Measurements from ENCODE around the gene CDAN1.
"Not testable (repeated sequence)": the region's sequence is repeated elsewhere in the genome, so short reads cannot be mapped to it uniquely, and the experiment has no call there.

CDAN1 gene, protein sequence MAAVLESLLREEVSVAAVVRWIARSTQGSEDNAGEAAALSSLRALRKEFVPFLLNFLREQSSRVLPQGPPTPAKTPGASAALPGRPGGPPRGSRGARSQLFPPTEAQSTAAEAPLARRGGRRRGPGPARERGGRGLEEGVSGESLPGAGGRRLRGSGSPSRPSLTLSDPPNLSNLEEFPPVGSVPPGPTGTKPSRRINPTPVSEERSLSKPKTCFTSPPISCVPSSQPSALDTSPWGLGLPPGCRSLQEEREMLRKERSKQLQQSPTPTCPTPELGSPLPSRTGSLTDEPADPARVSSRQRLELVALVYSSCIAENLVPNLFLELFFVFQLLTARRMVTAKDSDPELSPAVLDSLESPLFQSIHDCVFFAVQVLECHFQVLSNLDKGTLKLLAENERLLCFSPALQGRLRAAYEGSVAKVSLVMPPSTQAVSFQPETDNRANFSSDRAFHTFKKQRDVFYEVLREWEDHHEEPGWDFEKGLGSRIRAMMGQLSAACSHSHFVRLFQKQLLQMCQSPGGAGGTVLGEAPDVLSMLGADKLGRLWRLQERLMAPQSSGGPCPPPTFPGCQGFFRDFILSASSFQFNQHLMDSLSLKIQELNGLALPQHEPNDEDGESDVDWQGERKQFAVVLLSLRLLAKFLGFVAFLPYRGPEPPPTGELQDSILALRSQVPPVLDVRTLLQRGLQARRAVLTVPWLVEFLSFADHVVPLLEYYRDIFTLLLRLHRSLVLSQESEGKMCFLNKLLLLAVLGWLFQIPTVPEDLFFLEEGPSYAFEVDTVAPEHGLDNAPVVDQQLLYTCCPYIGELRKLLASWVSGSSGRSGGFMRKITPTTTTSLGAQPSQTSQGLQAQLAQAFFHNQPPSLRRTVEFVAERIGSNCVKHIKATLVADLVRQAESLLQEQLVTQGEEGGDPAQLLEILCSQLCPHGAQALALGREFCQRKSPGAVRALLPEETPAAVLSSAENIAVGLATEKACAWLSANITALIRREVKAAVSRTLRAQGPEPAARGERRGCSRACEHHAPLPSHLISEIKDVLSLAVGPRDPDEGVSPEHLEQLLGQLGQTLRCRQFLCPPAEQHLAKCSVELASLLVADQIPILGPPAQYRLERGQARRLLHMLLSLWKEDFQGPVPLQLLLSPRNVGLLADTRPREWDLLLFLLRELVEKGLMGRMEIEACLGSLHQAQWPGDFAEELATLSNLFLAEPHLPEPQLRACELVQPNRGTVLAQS
- total RNA-seq: 9.3 to 35.6 (median 20.9) reads per million in 17 experiments

DNA sequence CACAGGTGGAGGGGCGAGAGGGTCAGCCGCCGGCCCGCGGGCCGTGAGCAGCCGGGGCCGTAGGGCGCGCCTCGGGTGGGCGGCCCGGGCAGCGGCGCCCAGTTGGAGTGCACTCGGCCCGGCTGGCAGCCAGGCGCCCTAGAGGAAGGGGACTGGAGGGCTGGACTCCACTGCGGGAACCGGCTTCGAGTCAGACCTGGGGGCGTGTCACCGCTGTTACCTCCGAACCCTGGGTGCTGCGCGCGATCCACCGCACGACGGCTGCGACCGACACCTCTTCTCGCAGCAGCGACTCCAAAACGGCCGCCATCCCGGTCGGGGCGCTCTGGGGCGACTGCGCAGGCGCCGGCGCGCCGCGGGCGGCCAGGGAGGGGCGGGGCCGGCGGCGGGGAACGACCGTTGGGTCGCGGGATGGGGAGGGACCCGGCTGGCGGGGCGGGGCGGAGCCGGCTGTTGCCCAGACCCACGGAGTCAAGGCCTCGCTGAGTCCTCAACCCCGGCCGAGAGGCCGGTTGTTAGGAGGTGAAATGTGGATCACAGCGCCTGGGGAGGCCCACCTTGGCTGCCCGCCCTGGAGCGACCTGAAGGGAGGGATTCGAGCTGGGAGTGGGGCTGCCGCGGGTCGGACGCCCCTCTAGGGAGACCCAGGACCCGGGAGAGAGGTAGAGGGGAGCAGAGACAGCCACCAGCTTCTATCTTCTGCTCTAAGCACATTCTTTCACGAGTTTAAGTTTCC is at the start of gene CDAN1:
TSS of gene CDAN1 (minus strand) at position 336 of the 736 bp plus-strand sequence. CDS start at position 310, 26 bp downstream.
- DNase-seq: peak; percentile 91 to 97 (median 95)

DNA sequence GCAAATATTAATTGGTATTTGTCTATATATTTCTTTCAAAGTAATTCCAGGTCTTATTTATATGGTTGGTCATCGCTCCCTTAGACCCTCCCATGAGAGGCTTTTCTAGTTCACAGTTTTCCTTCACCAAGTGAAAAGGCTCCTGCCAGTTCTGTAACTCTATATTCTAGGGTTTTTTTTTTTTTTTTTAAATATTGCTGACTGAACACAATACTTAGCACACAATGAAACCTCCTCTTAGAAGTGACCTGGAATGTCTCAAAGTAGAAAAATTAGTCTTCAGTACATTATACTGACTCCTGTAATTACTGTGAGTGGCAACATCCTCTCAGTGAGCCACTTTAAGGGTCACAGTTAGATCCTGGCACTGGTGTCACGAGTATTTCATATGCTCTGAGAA is 48.6 kb upstream of the CDAN1 start:
- no peak for DNase-seq

DNA sequence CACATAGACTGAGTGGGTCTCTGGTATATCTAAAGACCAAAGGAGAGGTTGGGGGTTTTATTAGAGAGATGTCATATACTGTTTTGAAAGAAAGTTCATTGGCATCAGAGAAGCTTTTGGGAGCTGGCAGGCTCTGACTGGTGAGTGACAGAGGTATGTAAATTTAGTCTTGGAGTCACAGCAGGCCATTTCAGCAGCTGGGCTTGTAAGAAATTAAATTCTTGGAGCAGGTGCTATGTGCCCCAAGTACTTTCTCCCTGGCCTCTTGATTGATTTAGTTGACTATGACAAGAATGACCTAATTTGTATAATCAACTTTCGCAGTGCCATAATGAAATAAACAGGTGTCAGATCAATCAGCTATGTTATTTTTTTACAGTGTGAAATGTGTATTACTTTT is 47.8 kb upstream of the CDAN1 start:
- DNase-seq: no peak

- DNase-seq: no peak
Observed at GRCh38 chr15:42782716-42783115, 45.8 kb upstream of the CDAN1 start.

- no peak for DNase-seq
Observed at GRCh38 chr15:42775416-42775815, 38.5 kb upstream of the CDAN1 start.

DNA sequence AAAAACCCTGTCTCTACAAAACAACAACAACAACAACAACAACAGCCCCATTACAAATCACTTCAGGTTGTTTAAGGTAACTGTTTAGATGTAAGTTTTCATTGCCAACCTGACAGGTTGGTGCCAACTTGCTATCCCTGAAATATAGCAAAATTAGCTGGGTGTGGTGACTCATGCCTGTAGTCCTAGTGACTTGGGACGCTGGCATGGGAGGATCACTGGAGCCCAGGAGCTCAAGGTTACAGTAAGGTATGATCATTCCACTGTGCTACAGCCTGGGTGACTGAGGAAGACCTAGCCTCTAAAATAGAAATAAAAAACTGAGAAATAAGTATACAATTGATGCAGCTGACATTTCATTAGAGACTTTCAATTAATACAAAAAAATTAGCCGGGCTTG is 36.0 kb upstream of the CDAN1 start:
- no peak for DNase-seq

- DNase-seq: peak; percentile 15 to 40 (median 27)
Observed at GRCh38 chr15:42772144-42772543, 35.2 kb upstream of the CDAN1 start.

- not testable (repeated sequence) for DNase-seq
Observed at GRCh38 chr15:42766109-42766508, 29.2 kb upstream of the CDAN1 start.

DNA sequence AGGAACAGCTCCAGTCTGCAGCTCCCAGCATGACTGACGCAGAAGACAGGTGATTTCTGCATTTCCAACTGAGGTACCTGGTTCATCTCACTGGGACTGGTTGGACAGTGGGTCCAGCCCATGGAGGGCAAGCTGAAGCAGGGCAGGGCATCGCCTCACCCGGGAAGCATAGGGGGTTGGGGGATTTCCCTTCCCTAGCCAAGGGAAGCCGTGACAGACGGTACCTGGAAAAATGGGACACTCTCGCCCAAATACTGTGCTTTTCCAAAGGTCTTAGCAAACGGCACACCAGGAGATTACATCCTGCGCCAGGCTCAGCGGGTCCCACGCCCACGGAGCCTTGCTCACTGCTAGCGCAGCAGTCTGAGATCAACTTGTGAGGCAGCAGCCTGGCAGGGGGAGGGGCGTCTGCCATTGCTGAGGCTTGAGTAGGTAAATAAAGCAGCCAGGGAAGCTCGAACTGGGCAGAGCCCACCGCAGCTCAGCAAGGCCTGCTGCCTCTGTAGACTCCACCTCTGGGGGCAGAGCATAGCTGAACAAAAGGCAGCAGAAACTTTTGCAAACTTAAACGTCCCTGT is 27.3 kb upstream of the CDAN1 start:
- not testable (repeated sequence) for DNase-seq

GRCh38 chr15:42761813-42762212 is 24.9 kb upstream of the CDAN1 start:
- DNase-seq: not testable (repeated sequence)

GRCh38 chr15:42760759-42761158 is 23.8 kb upstream of the CDAN1 start:
- DNase-seq: no peak

DNA sequence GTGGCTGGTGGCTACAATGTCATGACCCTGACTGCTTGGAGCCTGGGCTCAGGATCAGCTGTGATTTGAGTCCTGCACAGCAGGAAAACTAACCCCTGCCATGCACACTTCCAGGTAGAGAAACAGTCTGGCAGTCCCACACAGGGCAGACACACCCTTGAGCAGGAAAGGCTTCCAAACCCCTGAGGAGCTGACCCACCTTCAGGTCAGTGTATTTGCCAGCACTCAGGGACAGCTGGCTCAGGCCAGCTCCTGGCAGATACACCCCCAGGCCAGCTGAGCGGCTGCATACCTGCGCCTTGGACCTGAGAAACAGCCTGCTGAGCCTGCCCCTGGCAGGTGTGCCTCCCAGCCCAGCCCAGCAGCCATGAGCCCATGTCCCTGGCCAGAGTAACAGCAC is 22.2 kb upstream of the CDAN1 start:
- no peak for DNase-seq

GRCh38 chr15:42750306-42750705 is 13.4 kb upstream of the CDAN1 start:
- no peak for DNase-seq

- no peak for DNase-seq
Observed at GRCh38 chr15:42749266-42749665, 12.3 kb upstream of the CDAN1 start.

GRCh38 chr15:42744195-42744594 is 7.3 kb upstream of the CDAN1 start:
- DNase-seq: no peak

GRCh38 chr15:42742149-42742548 is 5.2 kb upstream of the CDAN1 start:
- DNase-seq: no peak

GRCh38 chr15:42741710-42742109 is 4.8 kb upstream of the CDAN1 start:
- DNase-seq: no peak

DNA sequence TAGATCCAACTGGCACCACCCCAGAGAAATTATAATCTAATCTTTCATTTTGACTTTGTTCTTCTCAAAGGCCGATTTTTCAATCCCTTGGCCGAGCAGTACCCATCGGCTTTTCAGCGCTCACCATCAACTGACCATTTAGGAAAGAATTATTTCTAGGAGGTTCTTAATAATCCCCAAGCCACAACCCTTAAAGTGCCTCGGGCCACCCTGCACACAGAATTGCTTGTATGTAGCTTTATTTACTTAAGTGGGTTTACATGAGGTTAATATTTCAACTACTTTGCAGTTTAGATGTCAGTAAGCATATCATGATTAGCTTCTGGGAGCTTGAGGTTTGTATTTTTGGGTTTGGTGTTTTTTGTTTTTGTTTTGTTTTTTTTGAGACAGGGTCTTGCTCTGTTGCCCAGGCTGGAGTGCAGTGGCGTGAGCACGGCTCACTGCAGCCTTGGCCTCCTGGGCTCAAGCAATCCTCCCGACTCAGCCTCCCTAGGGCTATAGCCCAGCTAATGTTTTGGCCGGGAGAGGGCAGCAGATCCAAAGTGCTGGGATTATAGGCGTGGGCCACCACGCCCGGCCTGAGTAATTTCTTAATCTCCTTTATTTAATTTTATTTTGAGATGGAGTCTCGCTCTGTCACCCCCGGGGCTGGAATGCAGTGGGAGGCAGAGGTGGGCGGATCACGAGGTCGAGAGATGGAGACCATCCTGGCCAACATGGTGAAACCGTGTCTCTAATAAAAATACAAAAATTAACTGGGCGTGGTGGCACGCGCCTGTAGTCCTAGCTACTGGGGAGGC is 801 bp upstream of the CDAN1 start:
- no peak for DNase-seq

DNA sequence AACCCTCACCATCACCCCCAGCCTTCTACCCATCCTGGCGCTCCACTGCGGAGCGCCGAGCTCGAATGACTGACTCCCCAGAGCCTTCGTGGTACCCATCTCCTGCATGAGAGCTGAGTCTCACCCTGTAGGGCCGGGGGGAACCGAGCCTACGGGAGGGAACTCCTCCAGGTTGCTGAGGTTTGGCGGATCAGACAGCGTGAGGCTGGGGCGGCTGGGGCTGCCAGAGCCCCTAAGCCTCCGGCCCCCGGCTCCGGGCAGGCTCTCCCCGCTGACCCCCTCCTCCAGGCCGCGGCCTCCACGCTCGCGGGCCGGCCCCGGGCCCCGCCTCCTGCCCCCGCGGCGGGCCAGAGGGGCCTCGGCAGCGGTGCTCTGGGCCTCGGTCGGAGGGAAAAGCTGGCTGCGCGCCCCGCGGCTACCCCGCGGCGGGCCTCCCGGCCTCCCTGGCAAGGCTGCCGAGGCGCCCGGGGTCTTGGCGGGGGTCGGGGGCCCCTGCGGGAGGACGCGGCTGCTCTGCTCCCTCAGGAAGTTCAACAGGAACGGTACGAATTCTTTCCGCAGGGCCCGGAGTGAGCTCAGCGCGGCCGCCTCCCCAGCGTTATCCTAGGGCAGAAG is 643 bp downstream of the CDAN1 start:
- peak; percentile 9 to 51 (median 30) for DNase-seq
